Umbilical cord (tissue), 2 donors: Measurements from ENCODE around the gene DNAH2. TPM values are rescaled to one million over a fixed set of nuclear protein-coding genes. Genes with fewer than 3 reads are reported as not detected.

Experiments used
- DNase-seq: peaks from one replicate; pipeline ENCODE4 v3.0.0-alpha.2; 2015; ENCODE audit warnings: low spot score
- total RNA-seq: library from RNA; depleted of rRNA; stranded (reverse); fragments of >200 nt; gene quantifications from one replicate; pipeline ENCODE4 v1.2.3, GENCODE V29; 2014; ENCODE audit warnings: low replicate concordance; ENCODE audit not compliant: insufficient read depth

The DNAH2 gene
- total RNA-seq, 1 donor from 2014 or later, result not detected

- no peak for DNase-seq
These were observed 101.5 kb downstream of the DNAH2 start for GRCh38 chr17:7818746-7819645.

- DNase-seq, result no peak
These were observed 102.7 kb downstream of the DNAH2 start for GRCh38 chr17:7820231-7820630.

GRCh38 chr17:7822126-7822525 lies 104.6 kb downstream of the DNAH2 start:
- no peak for DNase-seq

- DNase-seq, result no peak
These were observed 106.0 kb downstream of the DNAH2 start for GRCh38 chr17:7823581-7824001.

- no peak for DNase-seq
These were observed 106.7 kb downstream of the DNAH2 start for GRCh38 chr17:7824021-7824924.

- no peak for DNase-seq
These were observed 107.9 kb downstream of the DNAH2 start for GRCh38 chr17:7825206-7825990.

GRCh38 chr17:7830616-7831015 lies 113.1 kb downstream of the DNAH2 start:
- no peak for DNase-seq

- no peak for DNase-seq
These were observed 113.7 kb downstream of the DNAH2 start for GRCh38 chr17:7831233-7831632.

GRCh38 chr17:7832431-7832830 lies 114.9 kb downstream of the DNAH2 start:
- DNase-seq, result no peak

GRCh38 chr17:7833011-7833794 lies 115.7 kb downstream of the DNAH2 start:
- no peak for DNase-seq

- DNase-seq, result peak; percentile 96
These were observed 116.4 kb downstream of the DNAH2 start, which contains the start of gene KDM6B for GRCh38 chr17:7833795-7834541. Gene KDM6B (plus strand): TSS chr17:7834217. CDS start chr17:7845555, 11,338 bp downstream.

- no peak for DNase-seq
These were observed 117.0 kb downstream of the DNAH2 start for GRCh38 chr17:7834542-7834956.

GRCh38 chr17:7834957-7835813 lies 117.6 kb downstream of the DNAH2 start:
- DNase-seq, result peak; percentile 99

GRCh38 chr17:7835814-7836595 lies 118.5 kb downstream of the DNAH2 start:
- no peak for DNase-seq

- DNase-seq, result peak; percentile 96
These were observed 119.3 kb downstream of the DNAH2 start for GRCh38 chr17:7836596-7837407.

GRCh38 chr17:7837408-7838088 lies 120.0 kb downstream of the DNAH2 start:
- no peak for DNase-seq
